ENCODE data around the gene APBA1.
A peak's percentile ranks its signal among the peaks of the same experiment; 100 is the strongest.

The APBA1 gene

GRCh38 chr9:69578026-69578425 is 94.1 kb downstream of the APBA1 start:
- no peak for DNase-seq (ENCODE audit: low spot score)

GRCh38 chr9:69577123-69577522 is 95.0 kb downstream of the APBA1 start:
- no peak for DNase-seq (ENCODE audit: low spot score)

GRCh38 chr9:69574057-69574456 is 98.1 kb downstream of the APBA1 start:
- DNase-seq (ENCODE audit: low spot score), result no peak

- DNase-seq (ENCODE audit: low spot score), result no peak
Measured at GRCh38 chr9:69573651-69574050, 98.5 kb downstream of the APBA1 start.

GRCh38 chr9:69572611-69573010 is 99.6 kb downstream of the APBA1 start:
- DNase-seq (ENCODE audit: low spot score), result no peak

GRCh38 chr9:69571032-69571431 is 101.1 kb downstream of the APBA1 start:
- DNase-seq (ENCODE audit: low spot score), result no peak

GRCh38 chr9:69569738-69570451 is 102.3 kb downstream of the APBA1 start:
- DNase-seq (ENCODE audit: low spot score), result no peak

GRCh38 chr9:69564557-69564956 is 107.6 kb downstream of the APBA1 start:
- no peak for DNase-seq (ENCODE audit: low spot score)

GRCh38 chr9:69559126-69559525 is 113.0 kb downstream of the APBA1 start:
- no peak for DNase-seq (ENCODE audit: low spot score)

GRCh38 chr9:69556707-69557106 is 115.5 kb downstream of the APBA1 start:
- DNase-seq (ENCODE audit: low spot score), result no peak

GRCh38 chr9:69555802-69556201 is 116.4 kb downstream of the APBA1 start:
- DNase-seq (ENCODE audit: low spot score), result no peak

GRCh38 chr9:69554945-69555344 is 117.2 kb downstream of the APBA1 start:
- no peak for DNase-seq (ENCODE audit: low spot score)

GRCh38 chr9:69549310-69550202 is 122.6 kb downstream of the APBA1 start:
- peak; percentile 50 for DNase-seq (ENCODE audit: low spot score)

GRCh38 chr9:69548681-69549080 is 123.5 kb downstream of the APBA1 start:
- no peak for DNase-seq (ENCODE audit: low spot score)

- DNase-seq (ENCODE audit: low spot score), result no peak
Measured at GRCh38 chr9:69546265-69546664, 125.9 kb downstream of the APBA1 start.

GRCh38 chr9:69542942-69543704 is 129.0 kb downstream of the APBA1 start:
- no peak for DNase-seq (ENCODE audit: low spot score)

- no peak for DNase-seq (ENCODE audit: low spot score)
Measured at GRCh38 chr9:69542058-69542457, 130.1 kb downstream of the APBA1 start.

GRCh38 chr9:69535911-69536310 is 136.3 kb downstream of the APBA1 start:
- DNase-seq (ENCODE audit: low spot score), result no peak

- no peak for DNase-seq (ENCODE audit: low spot score)
Measured at GRCh38 chr9:69535286-69535832, 136.8 kb downstream of the APBA1 start.

GRCh38 chr9:69532396-69532795 is 139.8 kb downstream of the APBA1 start:
- DNase-seq (ENCODE audit: low spot score), result no peak

GRCh38 chr9:69527454-69527853 is 144.7 kb downstream of the APBA1 start:
- DNase-seq (ENCODE audit: low spot score), result no peak

GRCh38 chr9:69526699-69527098 is 145.5 kb downstream of the APBA1 start:
- DNase-seq (ENCODE audit: low spot score), result no peak
